Renal cortical epithelial cell (primary cell): ENCODE results near the gene ATP1B4. TPM values are rescaled to one million over a fixed set of nuclear protein-coding genes. Genes with fewer than 3 reads are reported as not detected.
"Not testable (repeated sequence)": the region's sequence is repeated elsewhere in the genome, so short reads cannot be mapped to it uniquely, and the experiment has no call there.

ENCODE experiments used
- DNase-seq: peaks from one replicate; pipeline ENCODE4 v3.0.0-alpha.2; 2011; ENCODE audit warnings: low read depth
- total RNA-seq: library from RNA; depleted of rRNA; stranded (reverse); fragments of >200 nt; gene quantifications from 2 replicates; pipeline ENCODE4 v1.2.3, GENCODE V29; 2014

Gene ATP1B4
- total RNA-seq, result not detected in 2 replicates

- DNase-seq, result no peak
These were observed at the start of gene ATP1B4 for GRCh38 chrX:120361764-120362305. Gene ATP1B4 (plus strand): TSS chrX:120362089. CDS start chrX:120362169, 80 bp downstream.

- no peak for DNase-seq
These were observed 46.1 kb upstream of the ATP1B4 start for GRCh38 chrX:120315776-120316175.

- peak; percentile 67 for DNase-seq
These were observed 45.2 kb upstream of the ATP1B4 start for GRCh38 chrX:120316587-120317283.

GRCh38 chrX:120318411-120318810 is 43.5 kb upstream of the ATP1B4 start:
- DNase-seq, result no peak

DNA sequence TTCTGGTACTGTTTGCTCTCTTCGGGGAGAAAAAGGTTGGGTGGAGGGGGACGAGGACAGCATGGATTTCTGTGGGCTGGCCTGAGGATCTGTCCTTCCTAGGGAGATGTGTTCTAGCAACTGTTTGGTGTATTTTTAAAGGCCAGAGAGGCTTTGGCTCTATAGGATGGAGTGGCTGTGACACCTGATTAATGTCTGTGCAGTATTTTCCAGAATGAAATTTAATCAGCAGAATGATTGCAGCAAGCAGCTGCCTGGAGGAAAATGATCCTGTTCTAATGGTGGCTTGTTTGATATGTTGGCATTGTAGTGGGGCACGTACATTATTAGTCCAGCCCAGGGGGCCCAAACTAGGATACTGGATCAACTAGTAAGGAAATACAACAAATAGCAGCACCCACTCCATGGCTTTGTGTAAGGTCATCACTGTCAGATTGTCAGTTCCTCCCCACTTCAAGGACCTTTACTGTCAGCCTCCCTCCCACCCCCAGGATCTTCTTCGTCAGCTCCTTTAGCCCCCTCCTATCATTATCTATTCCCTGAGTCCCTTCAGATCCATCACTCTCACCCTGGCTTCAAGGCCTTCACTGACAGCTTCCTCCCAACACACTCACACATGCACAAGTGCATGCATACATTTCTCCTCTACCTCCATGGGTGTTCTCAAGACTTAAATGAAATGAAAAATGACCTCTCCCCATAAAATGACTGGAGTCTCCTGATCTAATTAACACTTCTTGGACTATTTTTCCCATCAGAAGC is 40.2 kb upstream of the ATP1B4 start:
- no peak for DNase-seq

GRCh38 chrX:120331116-120331515 is 30.8 kb upstream of the ATP1B4 start:
- DNase-seq, result no peak

GRCh38 chrX:120332394-120332793 is 29.5 kb upstream of the ATP1B4 start:
- no peak for DNase-seq

DNA sequence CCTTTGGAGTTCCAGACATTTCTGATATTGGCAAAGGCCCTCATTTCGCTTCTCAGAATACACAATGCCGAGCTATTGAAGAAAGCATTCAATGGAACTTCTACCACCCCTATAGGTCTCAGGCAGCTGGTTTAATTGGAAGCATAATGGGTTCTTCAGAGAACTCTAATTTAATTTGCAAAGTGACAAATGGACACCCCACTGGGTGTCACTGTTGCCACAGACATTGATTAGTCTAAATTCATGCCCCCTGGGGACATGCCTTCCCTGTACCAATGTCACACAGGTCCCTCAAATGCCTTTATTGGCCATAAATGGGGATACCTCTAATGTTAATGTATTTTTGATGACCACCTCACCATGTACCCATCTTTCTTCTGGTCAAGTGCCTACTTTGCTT is 27.7 kb upstream of the ATP1B4 start:
- no peak for DNase-seq

GRCh38 chrX:120334603-120335002 is 27.3 kb upstream of the ATP1B4 start:
- no peak for DNase-seq

DNA sequence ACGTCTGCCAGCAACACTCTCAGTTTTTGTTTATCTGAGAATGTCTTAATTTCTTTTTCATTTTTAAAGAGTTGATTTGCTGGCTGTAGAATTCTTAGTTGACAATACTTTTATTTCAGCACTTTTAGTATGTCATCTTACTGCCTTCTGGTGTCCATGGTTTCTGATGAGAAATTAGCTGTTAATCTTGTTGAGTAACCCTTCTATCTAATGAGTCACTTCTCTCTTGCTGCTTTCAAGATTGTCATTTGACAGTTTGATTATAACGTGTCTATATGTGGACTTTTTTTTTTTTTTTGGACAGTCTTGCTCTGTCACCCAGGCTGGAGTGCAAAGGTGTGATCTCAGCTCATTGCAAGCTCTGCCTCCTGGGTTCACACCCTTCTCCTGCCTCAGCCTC is 26.6 kb upstream of the ATP1B4 start:
- no peak for DNase-seq

GRCh38 chrX:120336899-120337298 is 25.0 kb upstream of the ATP1B4 start:
- DNase-seq, result no peak

- DNase-seq, result not testable (repeated sequence)
These were observed 17.3 kb upstream of the ATP1B4 start for GRCh38 chrX:120344566-120344965.

- DNase-seq, result peak; percentile 2
These were observed 11.3 kb upstream of the ATP1B4 start for GRCh38 chrX:120350450-120351138.

- no peak for DNase-seq
These were observed 5.8 kb upstream of the ATP1B4 start for GRCh38 chrX:120356084-120356483.

- DNase-seq, result peak; percentile 12
These were observed 4.7 kb upstream of the ATP1B4 start for GRCh38 chrX:120357186-120357585.

DNA sequence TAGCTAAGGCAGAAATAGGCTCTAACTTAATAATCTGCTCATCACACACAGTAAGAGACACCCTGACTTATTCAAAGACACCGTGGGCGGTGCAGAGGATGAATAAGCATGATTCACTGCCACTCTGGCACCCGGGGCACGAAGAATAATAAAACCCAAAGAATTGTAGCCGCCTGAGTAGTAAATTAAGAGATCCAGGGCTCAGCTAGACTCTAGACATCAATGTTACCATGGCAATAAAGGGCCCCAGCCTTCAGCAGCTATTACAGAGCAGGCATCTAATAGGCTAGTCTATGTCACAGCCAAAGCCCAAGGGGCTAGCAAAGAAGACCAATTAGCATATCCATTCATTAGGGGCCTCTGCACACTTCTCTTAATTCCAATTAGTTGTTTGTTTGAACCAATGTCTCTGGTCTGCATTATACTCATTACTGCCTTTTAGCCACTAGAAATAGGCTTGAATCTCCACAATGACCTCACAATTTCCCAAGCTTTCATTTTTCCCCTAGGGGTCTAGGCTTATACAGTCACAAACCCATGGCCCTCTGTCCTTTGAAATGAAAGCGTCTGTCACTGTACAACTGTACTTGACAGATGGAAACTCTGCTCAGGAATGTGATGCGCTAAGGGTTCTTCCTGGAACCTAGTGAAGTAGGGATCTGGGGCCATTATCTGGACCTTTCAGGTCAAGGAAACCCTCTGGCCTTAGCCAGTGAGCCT is 3.0 kb upstream of the ATP1B4 start:
- DNase-seq, result peak; percentile 51

DNA sequence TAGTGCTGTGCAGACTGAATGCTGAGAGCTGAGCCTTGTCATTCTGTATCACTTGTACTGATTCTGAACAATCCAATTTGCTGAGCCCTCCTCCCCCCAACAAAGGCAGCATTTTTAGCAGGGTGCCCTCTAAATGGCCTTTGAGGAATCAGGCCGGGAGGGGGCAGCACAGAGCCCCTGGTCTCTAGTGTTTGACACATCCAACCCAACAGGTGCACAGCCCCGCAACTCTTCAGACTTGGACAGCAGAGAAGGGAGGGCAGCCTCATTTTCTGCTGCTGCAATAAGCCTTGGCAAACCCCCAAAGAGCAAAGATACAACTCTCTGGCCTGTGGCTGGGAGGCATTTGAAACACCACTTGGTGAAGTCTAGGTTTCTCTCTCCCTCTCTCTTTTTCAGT is 3.4 kb downstream of the ATP1B4 start:
- no peak for DNase-seq

DNA sequence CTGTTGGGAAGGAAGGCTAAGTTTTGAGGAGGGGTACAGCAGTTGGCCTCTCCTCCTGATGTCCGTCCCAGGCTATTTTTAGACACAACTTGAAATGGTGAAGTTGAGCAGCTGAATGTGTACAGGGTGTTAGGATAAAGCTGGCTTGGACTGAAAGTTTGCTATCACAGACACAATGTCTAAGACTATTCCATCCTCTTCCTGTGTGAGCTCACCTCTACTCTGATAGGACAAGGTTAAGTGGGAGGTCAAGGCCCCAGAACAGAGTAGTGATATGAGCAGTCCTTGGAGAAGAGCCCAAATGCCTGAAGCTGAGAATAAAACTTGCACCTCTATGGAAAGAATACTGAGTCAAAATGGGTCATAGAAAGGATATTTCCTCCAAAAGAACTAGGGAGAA is 4.1 kb downstream of the ATP1B4 start:
- DNase-seq, result no peak

DNA sequence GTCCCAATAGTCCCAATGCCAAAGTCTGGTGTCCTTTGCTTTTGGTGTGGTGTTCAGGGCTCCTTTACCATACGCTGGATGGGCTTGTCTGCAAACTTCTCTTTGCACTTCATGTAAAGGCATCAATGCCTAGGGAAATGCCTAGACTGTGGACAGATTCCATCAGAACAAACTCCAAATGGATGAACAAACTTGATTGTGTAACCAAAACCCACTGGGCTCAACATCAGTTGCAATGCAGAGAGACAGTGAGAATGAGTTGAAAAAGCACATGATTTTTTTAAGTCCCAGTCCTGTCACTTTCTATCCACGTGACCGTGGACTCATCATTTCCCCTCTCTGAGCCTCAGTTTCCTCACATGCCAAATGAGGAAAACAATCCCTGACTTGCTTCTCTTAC is 4.9 kb downstream of the ATP1B4 start:
- no peak for DNase-seq

GRCh38 chrX:120367402-120368109 is 5.7 kb downstream of the ATP1B4 start:
- DNase-seq, result no peak
